Natural killer cell (primary cell): ENCODE results near the gene HSD17B4. TPM values are rescaled to one million over a fixed set of nuclear protein-coding genes. Genes with fewer than 3 reads are reported as not detected.

Experiments used
- ATAC-seq, 3 donors: fragments of 150-1000 bp in 2 of 3; fragments of 200-7000 bp in 1 of 3; cut with Tn5 transposase; 1 replicate in 1 of 3; 2 replicates in 2 of 3; pipeline ENCODE4 v1.10.0; 2021; ENCODE audit warnings: mild to moderate bottlenecking in 2 of 3, moderate library complexity in 2 of 3
- DNase-seq, 2 donors: peaks; one replicate each; pipeline versions ENCODE4 v3.0.0 to v3.0.0-alpha.2; 2013 to 2021; ENCODE audit warnings: mixed read lengths in 1 of 2
- H3K27ac ChIP-seq: one replicate; pipeline ENCODE4 v1.5.1; 2013; ENCODE audit warnings: mild to moderate bottlenecking, low read length
- H3K27me3 ChIP-seq: one replicate; pipeline ENCODE4 v1.6.1; 2013; ENCODE audit warnings: low read length; ENCODE audit not compliant: control insufficient read depth, insufficient read depth
- H3K36me3 ChIP-seq: one replicate; pipeline ENCODE4 v1.6.1; 2013; ENCODE audit warnings: low read length; ENCODE audit not compliant: control insufficient read depth, insufficient read depth
- H3K4me1 ChIP-seq: one replicate; pipeline ENCODE4 v1.6.1; 2013; ENCODE audit warnings: low read length; ENCODE audit not compliant: control insufficient read depth, insufficient read depth
- H3K4me3 ChIP-seq: one replicate; pipeline ENCODE4 v1.5.1; 2013; ENCODE audit warnings: low read length
- H3K9me3 ChIP-seq: one replicate; pipeline ENCODE4 v1.6.1; 2013; ENCODE audit warnings: low read length; ENCODE audit not compliant: control insufficient read depth, insufficient read depth
- H3K27ac Mint-ChIP-seq, 2 donors: one replicate each; pipeline ENCODE4 v1.8.0; 2022; ENCODE audit warnings: mild to moderate bottlenecking in 2 of 2, mixed read lengths in 2 of 2, moderate library complexity in 1 of 2
- H3K27me3 Mint-ChIP-seq, 2 donors: one replicate each; pipeline ENCODE4 v1.8.0; 2022; ENCODE audit warnings: low read depth in 2 of 2, mixed read lengths in 2 of 2
- H3K36me3 Mint-ChIP-seq: one replicate; pipeline ENCODE4 v1.8.0; 2022; ENCODE audit warnings: mixed read lengths
- H3K4me1 Mint-ChIP-seq, 2 donors: one replicate each; pipeline ENCODE4 v1.8.0; 2022; ENCODE audit warnings: mixed read lengths in 2 of 2
- H3K4me3 Mint-ChIP-seq: one replicate; pipeline ENCODE4 v1.8.0; 2022; ENCODE audit warnings: mild to moderate bottlenecking, moderate library complexity, mixed read lengths
- H3K9me3 Mint-ChIP-seq, 2 donors: one replicate each; pipeline ENCODE4 v1.8.0; 2022; ENCODE audit warnings: mixed read lengths in 2 of 2
- WGBS: methylation state at CpG from one replicate; pipeline ENCODE4 v1.1.7; 2013; ENCODE audit warnings: missing lambda C conversion rate; ENCODE audit not compliant: insufficient coverage; 5-methylcytosine and 5-hydroxymethylcytosine counted together
- intact Hi-C: fragments of 100-400 bp; cut with micrococcal nuclease; formaldehyde crosslinking; loops from one replicate; pipeline ENCODE4 v1.14.2; 2022
- total RNA-seq, 4 donors: library from RNA; stranded (reverse); fragments of 120-200 nt in 1 of 4; gene quantifications; one replicate each; pipeline versions ENCODE4 v1.2.3 to v1.2.4, GENCODE V29; 2013 to 2022
- TF ChIP-seq, protein P1 (sequence below): fragments of 200-600 bp; IDR thresholded peaks from one replicate; pipeline ENCODE4 v1.8.0; 2022; ENCODE audit warnings: antibody characterized with exemption

The HSD17B4 gene
- total RNA-seq, 3 donors from 2014 or later (not counting 1 experiment from before 2014, with no cell fraction given), result 38.2 to 76.9 (median 51.9) TPM

DNA sequence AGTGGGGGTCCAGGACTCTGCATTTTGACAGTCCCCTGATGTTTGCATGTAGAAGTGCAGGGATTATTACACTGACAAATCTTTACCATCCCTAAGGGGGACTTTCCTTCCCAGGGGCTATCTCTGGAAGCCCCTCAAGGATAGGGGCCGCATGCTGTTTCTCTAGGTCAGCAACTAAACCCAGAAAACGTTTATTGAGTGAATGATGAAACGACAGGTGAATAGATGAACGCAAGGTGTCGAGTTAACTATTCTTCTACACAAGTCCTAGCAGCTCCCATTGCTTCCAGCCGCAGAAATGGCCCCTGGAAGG, 281 bp upstream of the HSD17B4 start:
- Mint-ChIP-seq H3K4me1 (peaks cover 17 to 27% of the 10 kb centered on the region in 2 donors), H3K4me3 (peak overlapping the region; percentile 99), H3K36me3 (peaks cover 6% of the 10 kb centered on the region), H3K27ac (peak overlapping the region; percentile 80 to 92), H3K27me3 (peaks cover 16 to 17% of the 10 kb centered on the region in 2 donors), H3K9me3 (no peaks in the 10 kb centered on the region)
- Histone ChIP-seq H3K36me3 (peaks cover 2% of the 10 kb centered on the region), H3K4me1 (peaks cover 12% of the 10 kb centered on the region), H3K9me3 (no peaks in the 10 kb centered on the region), H3K4me3 (peak overlapping the region; percentile 84), H3K27me3 (no peaks in the 10 kb centered on the region), H3K27ac (peak overlapping the region; percentile 76)
- no peak for DNase-seq
- 40% methylated on average over 4 of the region's 6 CpGs for WGBS
- TF ChIP-seq, protein P1, sequence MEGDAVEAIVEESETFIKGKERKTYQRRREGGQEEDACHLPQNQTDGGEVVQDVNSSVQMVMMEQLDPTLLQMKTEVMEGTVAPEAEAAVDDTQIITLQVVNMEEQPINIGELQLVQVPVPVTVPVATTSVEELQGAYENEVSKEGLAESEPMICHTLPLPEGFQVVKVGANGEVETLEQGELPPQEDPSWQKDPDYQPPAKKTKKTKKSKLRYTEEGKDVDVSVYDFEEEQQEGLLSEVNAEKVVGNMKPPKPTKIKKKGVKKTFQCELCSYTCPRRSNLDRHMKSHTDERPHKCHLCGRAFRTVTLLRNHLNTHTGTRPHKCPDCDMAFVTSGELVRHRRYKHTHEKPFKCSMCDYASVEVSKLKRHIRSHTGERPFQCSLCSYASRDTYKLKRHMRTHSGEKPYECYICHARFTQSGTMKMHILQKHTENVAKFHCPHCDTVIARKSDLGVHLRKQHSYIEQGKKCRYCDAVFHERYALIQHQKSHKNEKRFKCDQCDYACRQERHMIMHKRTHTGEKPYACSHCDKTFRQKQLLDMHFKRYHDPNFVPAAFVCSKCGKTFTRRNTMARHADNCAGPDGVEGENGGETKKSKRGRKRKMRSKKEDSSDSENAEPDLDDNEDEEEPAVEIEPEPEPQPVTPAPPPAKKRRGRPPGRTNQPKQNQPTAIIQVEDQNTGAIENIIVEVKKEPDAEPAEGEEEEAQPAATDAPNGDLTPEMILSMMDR, result no peak
- ATAC-seq, result no peak
- intact Hi-C loops, result loop anchor here (1.0 kb wide), 1 partner anchor 382 kb away; no protein-coding TSS in a partner anchor

DNA sequence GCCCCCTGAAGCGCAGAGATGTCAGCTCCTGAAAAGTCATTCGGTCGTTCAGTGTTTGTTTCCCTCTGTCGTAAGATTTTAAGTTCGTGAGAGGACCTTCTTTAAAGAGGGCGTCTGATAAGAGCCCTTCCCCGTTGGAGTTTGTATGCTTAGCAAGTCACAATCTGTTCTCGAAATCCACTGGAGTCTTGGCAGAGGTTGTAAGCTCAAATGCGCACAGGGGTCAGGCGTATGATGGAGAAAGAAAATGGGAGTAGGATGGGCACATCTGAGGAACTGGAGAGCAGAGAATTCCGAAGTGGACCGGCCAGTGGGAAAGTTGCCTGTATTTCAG, 710 bp downstream of the HSD17B4 start:
- H3K27me3 ChIP-seq, result no peaks in the 10 kb centered on the region
- WGBS, result 20% methylated on average over 12 of the region's 12 CpGs
- no peaks in the 10 kb centered on the region for H3K9me3 Mint-ChIP-seq
- peaks cover 8% of the 10 kb centered on the region for H3K36me3 Mint-ChIP-seq
- peak overlapping the region; percentile 99 for H3K4me3 Mint-ChIP-seq
- peaks cover 17 to 29% of the 10 kb centered on the region in 2 donors for H3K4me1 Mint-ChIP-seq
- H3K27ac ChIP-seq, result peak overlapping the region; percentile 76
- intact Hi-C loops, result no loop called here
- TF ChIP-seq, protein P1, result no peak
- DNase-seq, result no peak
- peak overlapping the region; percentile 80 to 92 for H3K27ac Mint-ChIP-seq
- ATAC-seq, result peak in 1 of 3 donors; percentile 22
- H3K4me3 ChIP-seq, result peak overlapping the region; percentile 84
- H3K27me3 Mint-ChIP-seq, result peaks cover 10 to 15% of the 10 kb centered on the region in 2 donors
- peaks cover 8% of the 10 kb centered on the region for H3K36me3 ChIP-seq
- no peaks in the 10 kb centered on the region for H3K9me3 ChIP-seq
- peaks cover 12% of the 10 kb centered on the region for H3K4me1 ChIP-seq

GRCh38 chr5:119454171-119454570, 1.9 kb downstream of the HSD17B4 start:
- no peaks in the 10 kb centered on the region for H3K9me3 Mint-ChIP-seq

More at GRCh38 chr5:119454171-119454570, 1.9 kb downstream of the HSD17B4 start:
- no peak overlapping the region for H3K27ac Mint-ChIP-seq
- H3K36me3 ChIP-seq, result peaks cover 10% of the 10 kb centered on the region
- WGBS, result 95% methylated on average over 3 of the region's 3 CpGs
- no peaks in the 10 kb centered on the region for H3K9me3 ChIP-seq
- H3K4me1 ChIP-seq, result peaks cover 12% of the 10 kb centered on the region
- no peak overlapping the region for H3K4me3 ChIP-seq
- no peak for DNase-seq
- ATAC-seq, result no peak
- peaks cover 8% of the 10 kb centered on the region for H3K36me3 Mint-ChIP-seq
- peaks cover 8 to 10% of the 10 kb centered on the region in 2 donors for H3K27me3 Mint-ChIP-seq
- no peak overlapping the region for H3K27ac ChIP-seq
- intact Hi-C loops, result no loop called here
- TF ChIP-seq, protein P1, result no peak
- H3K27me3 ChIP-seq, result no peaks in the 10 kb centered on the region
- peaks cover 17 to 32% of the 10 kb centered on the region in 2 donors for H3K4me1 Mint-ChIP-seq
- H3K4me3 Mint-ChIP-seq, result peak overlapping the region; percentile 99
